ENCODE data around the gene SMYD1.

DNA sequence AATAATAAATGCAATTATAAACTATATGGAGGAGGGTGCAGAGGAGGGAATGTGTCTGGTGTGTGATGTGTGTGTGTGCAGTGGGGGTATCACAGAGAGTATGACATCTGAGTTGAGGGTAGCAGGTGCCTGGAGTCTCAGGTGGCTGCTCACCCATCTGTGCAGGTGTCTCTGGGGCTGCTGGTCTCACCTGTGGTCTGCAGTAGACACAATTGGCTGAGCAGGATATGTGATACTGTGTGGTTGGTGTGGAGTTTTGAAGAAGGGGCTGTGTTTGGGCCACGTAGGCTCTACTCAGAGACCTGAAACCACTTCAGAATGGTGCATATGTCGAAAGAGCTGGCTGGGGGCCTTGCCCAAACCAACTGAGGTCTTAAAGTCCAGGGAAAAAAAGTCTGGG, 43.2 kb downstream of the SMYD1 start:
- TF ChIP-seq POLR2A (IDR thresholded peaks at IDR 0.05): no peak
- TF ChIP-seq, protein P1, sequence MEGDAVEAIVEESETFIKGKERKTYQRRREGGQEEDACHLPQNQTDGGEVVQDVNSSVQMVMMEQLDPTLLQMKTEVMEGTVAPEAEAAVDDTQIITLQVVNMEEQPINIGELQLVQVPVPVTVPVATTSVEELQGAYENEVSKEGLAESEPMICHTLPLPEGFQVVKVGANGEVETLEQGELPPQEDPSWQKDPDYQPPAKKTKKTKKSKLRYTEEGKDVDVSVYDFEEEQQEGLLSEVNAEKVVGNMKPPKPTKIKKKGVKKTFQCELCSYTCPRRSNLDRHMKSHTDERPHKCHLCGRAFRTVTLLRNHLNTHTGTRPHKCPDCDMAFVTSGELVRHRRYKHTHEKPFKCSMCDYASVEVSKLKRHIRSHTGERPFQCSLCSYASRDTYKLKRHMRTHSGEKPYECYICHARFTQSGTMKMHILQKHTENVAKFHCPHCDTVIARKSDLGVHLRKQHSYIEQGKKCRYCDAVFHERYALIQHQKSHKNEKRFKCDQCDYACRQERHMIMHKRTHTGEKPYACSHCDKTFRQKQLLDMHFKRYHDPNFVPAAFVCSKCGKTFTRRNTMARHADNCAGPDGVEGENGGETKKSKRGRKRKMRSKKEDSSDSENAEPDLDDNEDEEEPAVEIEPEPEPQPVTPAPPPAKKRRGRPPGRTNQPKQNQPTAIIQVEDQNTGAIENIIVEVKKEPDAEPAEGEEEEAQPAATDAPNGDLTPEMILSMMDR (IDR thresholded peaks at IDR 0.05): no peak

Measured in uterus (tissue), 2 donors.